ENCODE measurements around the gene IFI35.

The IFI35 gene

DNA sequence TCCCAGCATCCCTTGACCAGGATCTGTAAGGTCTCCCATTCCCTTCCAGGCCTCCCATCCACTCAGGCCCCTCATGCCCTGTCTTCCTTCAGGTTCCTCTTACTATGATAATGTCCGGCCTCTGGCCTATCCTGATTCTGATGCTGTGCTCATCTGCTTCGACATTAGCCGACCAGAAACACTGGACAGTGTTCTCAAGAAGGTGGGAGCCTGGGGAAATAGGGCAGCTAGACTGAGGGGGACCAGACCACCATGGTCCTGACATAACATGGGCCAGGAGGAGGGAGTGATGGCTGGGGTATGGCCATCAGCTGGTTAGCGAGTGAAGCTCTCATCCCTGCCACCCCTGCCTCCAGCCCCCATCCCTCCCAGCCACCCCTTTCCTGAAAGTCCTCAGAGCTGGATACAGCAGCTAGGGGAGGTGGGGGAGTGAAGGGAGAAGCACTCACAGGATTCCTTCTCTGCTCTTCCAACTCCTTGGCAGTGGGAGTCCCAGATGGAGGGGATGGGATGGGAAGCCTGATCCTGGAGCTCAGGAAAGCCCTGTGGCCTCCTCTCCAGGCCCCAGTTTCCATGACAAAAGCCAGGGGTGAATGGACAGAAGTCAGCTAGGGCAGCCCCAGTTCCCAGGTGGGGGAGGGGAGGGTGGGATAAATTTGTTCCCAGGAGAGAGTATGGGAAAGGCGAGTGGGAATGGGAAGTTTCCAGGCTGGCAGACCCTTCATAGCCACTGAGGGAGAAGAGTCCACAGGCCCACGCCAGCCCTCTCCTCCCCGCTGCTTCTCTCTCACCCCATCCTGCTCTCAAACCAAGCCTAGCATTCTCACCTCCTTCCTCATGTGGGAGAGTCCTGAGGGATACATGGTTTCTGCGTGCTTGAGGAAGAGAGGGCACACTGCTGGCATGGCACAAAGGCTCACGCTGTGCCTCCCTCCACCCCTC, 20.8 kb downstream of the IFI35 start:
- Histone ChIP-seq H3K4me3 (ENCODE audit: insufficient read depth in 1 of 2, low read depth in 1 of 2, low read length in 2 of 2) (no peak overlapping the region), H2BK12ac (ENCODE audit: low read length in 2 of 2) (no peak overlapping the region), H3K27ac (ENCODE audit: low read length, poor library complexity, severe bottlenecking) (no peak overlapping the region), H3K4me1 (ENCODE audit: control insufficient read depth, insufficient read depth, low read depth, low read length) (peaks cover 5% of the 10 kb centered on the region), H2BK120ac (ENCODE audit: low read depth, low read length) (no peak overlapping the region), H4K91ac (ENCODE audit: low read length) (no peak overlapping the region), H2BK5ac (ENCODE audit: low read depth, low read length, poor library complexity, severe bottlenecking) (no peak overlapping the region), H2BK15ac (ENCODE audit: low read depth, poor library complexity, severe bottlenecking) (no peak overlapping the region), H3K27me3 (ENCODE audit: control insufficient read depth in 1 of 2, insufficient read depth in 1 of 2, low read length in 2 of 2) (no peaks in the 10 kb centered on the region), H2AFZ (ENCODE audit: low read depth, low read length) (no peak overlapping the region), H3K79me1 (replicated peaks; ENCODE audit: low read length, poor library complexity, severe bottlenecking) (no peaks in the 10 kb centered on the region), H2AK5ac (ENCODE audit: low read length, severe bottlenecking) (no peak overlapping the region), H3K9me3 (ENCODE audit: control insufficient read depth, low read length) (no peaks in the 10 kb centered on the region), H3K23ac (ENCODE audit: low read length in 2 of 2) (no peak overlapping the region), H4K8ac (ENCODE audit: low read length) (no peak overlapping the region), H3K18ac (ENCODE audit: low read depth in 1 of 2, low read length in 2 of 2) (no peak overlapping the region), H3K4ac (ENCODE audit: low read depth in 1 of 2, low read length in 2 of 2) (no peak overlapping the region), H3K4me2 (ENCODE audit: low read length, poor library complexity, severe bottlenecking) (no peak overlapping the region), H3K36me3 (ENCODE audit: control insufficient read depth in 1 of 2, insufficient read depth in 2 of 2, low read depth in 1 of 2, low read length in 2 of 2) (no peaks in the 10 kb centered on the region), H3K9ac (ENCODE audit: low read length) (no peak overlapping the region), H3K14ac (ENCODE audit: low read length in 2 of 2) (no peak overlapping the region)
- DNase-seq, result no peak
- WGBS, result 92% methylated on average over 6 of the region's 9 CpGs

DNA sequence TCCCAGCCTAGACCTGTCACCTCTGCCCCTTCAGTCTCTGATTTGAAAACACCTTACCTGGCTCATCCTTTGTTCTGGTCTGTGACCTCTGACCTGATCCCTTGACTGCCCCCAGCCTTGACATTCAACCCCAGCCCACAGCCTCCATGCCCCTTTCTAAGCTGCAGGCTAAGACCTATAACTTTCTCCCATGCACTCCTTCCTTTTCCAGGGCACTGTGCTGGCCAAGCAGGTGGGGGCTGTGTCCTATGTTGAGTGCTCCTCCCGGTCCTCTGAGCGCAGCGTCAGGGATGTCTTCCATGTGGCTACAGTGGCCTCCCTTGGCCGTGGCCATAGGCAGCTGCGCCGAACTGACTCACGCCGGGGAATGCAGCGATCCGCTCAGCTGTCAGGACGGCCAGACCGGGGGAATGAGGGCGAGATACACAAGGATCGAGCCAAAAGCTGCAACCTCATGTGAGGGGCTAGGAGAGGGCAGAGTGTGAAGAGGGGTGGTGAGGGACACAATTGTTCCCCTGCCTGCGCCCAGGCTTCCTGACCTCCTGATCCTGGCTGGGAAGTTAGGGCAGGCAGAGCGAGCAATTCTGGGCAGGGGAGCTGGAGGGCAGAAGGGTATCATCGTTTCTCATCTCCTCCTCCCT, 21.8 kb downstream of the IFI35 start:
- H3K27me3 ChIP-seq (ENCODE audit: control insufficient read depth in 1 of 2, insufficient read depth in 1 of 2, low read length in 2 of 2), result no peaks in the 10 kb centered on the region
- no peak overlapping the region for H3K23ac ChIP-seq (ENCODE audit: low read length in 2 of 2)
- no peaks in the 10 kb centered on the region for H3K9me3 ChIP-seq (ENCODE audit: control insufficient read depth, low read length)
- H3K9ac ChIP-seq (ENCODE audit: low read length), result no peak overlapping the region
- H2BK5ac ChIP-seq (ENCODE audit: low read depth, low read length, poor library complexity, severe bottlenecking), result no peak overlapping the region
- H2BK12ac ChIP-seq (ENCODE audit: low read length in 2 of 2), result no peak overlapping the region
- no peak for DNase-seq
- H3K36me3 ChIP-seq (ENCODE audit: control insufficient read depth in 1 of 2, insufficient read depth in 2 of 2, low read depth in 1 of 2, low read length in 2 of 2), result no peaks in the 10 kb centered on the region
- no peak overlapping the region for H2BK120ac ChIP-seq (ENCODE audit: low read depth, low read length)
- H2BK15ac ChIP-seq (ENCODE audit: low read depth, poor library complexity, severe bottlenecking), result no peak overlapping the region
- peaks cover 5% of the 10 kb centered on the region for H3K4me1 ChIP-seq (ENCODE audit: control insufficient read depth, insufficient read depth, low read depth, low read length)
- no peak overlapping the region for H3K4me3 ChIP-seq (ENCODE audit: insufficient read depth in 1 of 2, low read depth in 1 of 2, low read length in 2 of 2)
- no peak overlapping the region for H3K27ac ChIP-seq (ENCODE audit: low read length, poor library complexity, severe bottlenecking)
- H2AFZ ChIP-seq (ENCODE audit: low read depth, low read length), result no peak overlapping the region
- no peak overlapping the region for H3K18ac ChIP-seq (ENCODE audit: low read depth in 1 of 2, low read length in 2 of 2)
- no peak overlapping the region for H3K14ac ChIP-seq (ENCODE audit: low read length in 2 of 2)
- no peak overlapping the region for H4K8ac ChIP-seq (ENCODE audit: low read length)
- WGBS, result 94% methylated on average over 15 of the region's 17 CpGs
- H4K91ac ChIP-seq (ENCODE audit: low read length), result no peak overlapping the region
- H2AK5ac ChIP-seq (ENCODE audit: low read length, severe bottlenecking), result no peak overlapping the region
- H3K4me2 ChIP-seq (ENCODE audit: low read length, poor library complexity, severe bottlenecking), result no peak overlapping the region
- no peaks in the 10 kb centered on the region for H3K79me1 ChIP-seq (replicated peaks; ENCODE audit: low read length, poor library complexity, severe bottlenecking)
- H3K4ac ChIP-seq (ENCODE audit: low read depth in 1 of 2, low read length in 2 of 2), result no peak overlapping the region

DNA sequence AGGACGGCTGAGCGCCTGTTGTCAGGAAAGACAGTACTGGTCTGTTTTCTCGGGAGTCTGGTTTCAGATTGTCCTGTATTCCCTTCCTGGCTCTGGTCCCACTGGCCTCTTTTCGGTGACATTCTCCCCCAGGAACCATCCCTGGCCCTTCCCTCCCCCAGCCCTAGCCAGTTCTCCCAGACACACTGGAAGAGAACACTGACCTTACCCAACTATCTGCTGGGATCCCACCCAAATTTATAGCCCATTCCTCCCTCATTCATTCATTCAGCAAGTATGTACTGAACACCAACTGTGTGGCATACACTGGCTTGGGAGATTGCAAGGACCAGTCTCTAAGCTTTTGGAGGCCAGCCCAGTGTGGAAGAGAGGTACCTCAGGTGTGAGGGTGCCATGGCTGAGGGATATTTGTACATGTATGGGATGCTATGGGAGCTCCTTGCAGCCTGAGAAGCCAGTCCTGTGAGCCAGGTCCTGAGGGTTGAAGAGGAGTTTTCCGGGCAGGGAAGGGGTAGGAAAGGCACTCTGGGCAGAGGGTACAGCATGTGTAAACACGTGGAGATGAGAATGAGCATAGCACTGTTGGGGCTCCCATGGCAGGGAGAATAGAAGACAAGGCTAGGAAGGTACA, 23.7 kb downstream of the IFI35 start:
- Histone ChIP-seq H2BK15ac (ENCODE audit: low read depth, poor library complexity, severe bottlenecking) (peak overlapping the region; percentile 3), H3K4me2 (ENCODE audit: low read length, poor library complexity, severe bottlenecking) (no peak overlapping the region), H3K4me1 (ENCODE audit: control insufficient read depth, insufficient read depth, low read depth, low read length) (peaks cover 6% of the 10 kb centered on the region), H2AK5ac (ENCODE audit: low read length, severe bottlenecking) (no peak overlapping the region), H2BK5ac (ENCODE audit: low read depth, low read length, poor library complexity, severe bottlenecking) (no peak overlapping the region), H3K9ac (ENCODE audit: low read length) (peak overlapping the region; percentile 51), H3K79me1 (replicated peaks; ENCODE audit: low read length, poor library complexity, severe bottlenecking) (no peaks in the 10 kb centered on the region), H2AFZ (ENCODE audit: low read depth, low read length) (no peak overlapping the region), H2BK12ac (ENCODE audit: low read length in 2 of 2) (no peak overlapping the region), H3K36me3 (ENCODE audit: control insufficient read depth in 1 of 2, insufficient read depth in 2 of 2, low read depth in 1 of 2, low read length in 2 of 2) (no peaks in the 10 kb centered on the region), H3K23ac (ENCODE audit: low read length in 2 of 2) (no peak overlapping the region), H3K4me3 (ENCODE audit: insufficient read depth in 1 of 2, low read depth in 1 of 2, low read length in 2 of 2) (no peak overlapping the region), H3K4ac (ENCODE audit: low read depth in 1 of 2, low read length in 2 of 2) (no peak overlapping the region), H3K9me3 (ENCODE audit: control insufficient read depth, low read length) (no peaks in the 10 kb centered on the region), H3K27ac (ENCODE audit: low read length, poor library complexity, severe bottlenecking) (no peak overlapping the region), H4K8ac (ENCODE audit: low read length) (no peak overlapping the region), H2BK120ac (ENCODE audit: low read depth, low read length) (no peak overlapping the region), H3K14ac (ENCODE audit: low read length in 2 of 2) (no peak overlapping the region), H4K91ac (ENCODE audit: low read length) (no peak overlapping the region), H3K18ac (ENCODE audit: low read depth in 1 of 2, low read length in 2 of 2) (no peak overlapping the region), H3K27me3 (ENCODE audit: control insufficient read depth in 1 of 2, insufficient read depth in 1 of 2, low read length in 2 of 2) (peaks cover 0 to 4% of the 10 kb centered on the region in 2 experiments)
- no peak for DNase-seq
- WGBS, result 80% methylated on average over 6 of the region's 6 CpGs

DNA sequence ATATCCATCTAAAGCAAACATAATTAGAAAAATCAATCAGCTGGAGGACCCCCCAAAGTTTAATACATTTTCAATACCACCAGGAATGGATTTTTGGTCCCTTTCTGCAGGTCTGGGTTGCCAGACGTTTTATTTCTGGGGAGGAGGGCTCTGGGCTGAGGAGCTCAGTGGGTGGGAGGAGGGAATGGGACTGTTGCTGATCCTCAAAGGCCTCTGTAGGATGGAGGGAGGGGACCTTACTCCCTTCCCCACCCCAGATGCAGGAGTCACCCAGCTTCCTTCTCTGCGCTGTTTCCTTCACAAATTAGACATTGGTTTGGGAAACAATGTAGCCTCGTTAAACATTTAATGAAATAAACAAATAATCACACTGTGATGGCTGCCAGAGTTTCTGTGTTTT, 25.1 kb downstream of the IFI35 start:
- Histone ChIP-seq H3K4me1 (ENCODE audit: control insufficient read depth, insufficient read depth, low read depth, low read length) (peaks cover 4% of the 10 kb centered on the region), H2BK5ac (ENCODE audit: low read depth, low read length, poor library complexity, severe bottlenecking) (no peak overlapping the region), H3K79me1 (replicated peaks; ENCODE audit: low read length, poor library complexity, severe bottlenecking) (no peaks in the 10 kb centered on the region), H3K27ac (ENCODE audit: low read length, poor library complexity, severe bottlenecking) (no peak overlapping the region), H3K36me3 (ENCODE audit: control insufficient read depth in 1 of 2, insufficient read depth in 2 of 2, low read depth in 1 of 2, low read length in 2 of 2) (no peaks in the 10 kb centered on the region), H3K27me3 (ENCODE audit: control insufficient read depth in 1 of 2, insufficient read depth in 1 of 2, low read length in 2 of 2) (peaks cover 0 to 4% of the 10 kb centered on the region in 2 experiments), H3K18ac (ENCODE audit: low read depth in 1 of 2, low read length in 2 of 2) (no peak overlapping the region), H3K9ac (ENCODE audit: low read length) (no peak overlapping the region), H3K4me3 (ENCODE audit: insufficient read depth in 1 of 2, low read depth in 1 of 2, low read length in 2 of 2) (no peak overlapping the region), H3K23ac (ENCODE audit: low read length in 2 of 2) (no peak overlapping the region), H2BK120ac (ENCODE audit: low read depth, low read length) (no peak overlapping the region), H4K91ac (ENCODE audit: low read length) (no peak overlapping the region), H2BK15ac (ENCODE audit: low read depth, poor library complexity, severe bottlenecking) (no peak overlapping the region), H3K14ac (ENCODE audit: low read length in 2 of 2) (no peak overlapping the region), H2AK5ac (ENCODE audit: low read length, severe bottlenecking) (no peak overlapping the region), H3K9me3 (ENCODE audit: control insufficient read depth, low read length) (no peaks in the 10 kb centered on the region), H2AFZ (ENCODE audit: low read depth, low read length) (no peak overlapping the region), H3K4ac (ENCODE audit: low read depth in 1 of 2, low read length in 2 of 2) (no peak overlapping the region), H3K4me2 (ENCODE audit: low read length, poor library complexity, severe bottlenecking) (no peak overlapping the region), H4K8ac (ENCODE audit: low read length) (no peak overlapping the region), H2BK12ac (ENCODE audit: low read length in 2 of 2) (no peak overlapping the region)
- no CpG with 5 or more reads among the region's 3 CpGs for WGBS
- DNase-seq, result no peak

Data from mesenchymal stem cell (in vitro differentiated cells and primary cell).